HTERT RPE-1 (cell line): ENCODE results near the gene CSGALNACT2.

ENCODE experiments used
- in situ Hi-C: fragments of 300-500 bp; cut with MboI; formaldehyde crosslinking; loops from 4 replicates; pipeline ENCODE4 v1.14.3; 2020; ENCODE audit warnings: low sequenced_read_pairs

Gene CSGALNACT2

DNA sequence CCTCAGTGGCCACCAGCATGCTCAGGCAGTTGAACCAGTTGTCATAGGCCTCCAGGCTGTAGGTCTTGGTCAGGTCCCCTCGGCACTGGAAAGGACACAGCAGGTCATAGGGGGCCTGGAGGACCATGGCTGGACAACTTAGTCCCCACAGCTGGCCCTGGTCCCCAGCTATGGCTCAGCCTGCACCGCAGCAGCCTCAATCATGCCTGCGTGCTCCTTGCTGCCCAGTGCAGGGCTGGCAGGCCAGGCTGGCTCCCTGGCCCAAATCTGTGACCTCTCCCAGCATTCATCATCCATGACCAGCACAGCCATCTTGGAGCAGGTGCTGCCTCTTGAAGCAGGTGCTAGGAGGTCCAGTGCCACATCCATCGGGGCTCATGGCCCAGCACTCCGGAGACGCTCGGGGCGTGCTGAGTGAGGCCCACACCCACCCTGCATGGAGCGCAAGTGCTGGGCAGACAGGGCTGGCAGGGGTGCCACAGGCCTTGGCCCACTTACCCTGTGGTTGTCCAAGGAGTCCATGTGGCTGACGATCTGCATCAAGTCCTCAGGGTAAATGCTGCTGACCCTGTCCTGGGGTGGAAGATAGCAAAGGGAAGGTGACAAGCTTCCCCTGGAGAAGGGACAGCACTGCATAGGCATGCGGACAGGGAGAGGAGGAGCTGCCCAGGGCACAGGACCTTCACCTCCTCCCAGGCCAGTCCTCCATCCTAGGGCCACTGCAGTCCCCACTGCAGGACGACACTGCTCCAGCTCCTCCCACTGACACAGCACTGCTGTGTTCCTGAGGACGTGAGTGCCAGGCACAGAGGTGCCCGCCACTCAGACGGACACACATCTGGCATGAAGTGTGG is 61.7 kb downstream of the CSGALNACT2 start:
- in situ Hi-C loops: no loop called here

DNA sequence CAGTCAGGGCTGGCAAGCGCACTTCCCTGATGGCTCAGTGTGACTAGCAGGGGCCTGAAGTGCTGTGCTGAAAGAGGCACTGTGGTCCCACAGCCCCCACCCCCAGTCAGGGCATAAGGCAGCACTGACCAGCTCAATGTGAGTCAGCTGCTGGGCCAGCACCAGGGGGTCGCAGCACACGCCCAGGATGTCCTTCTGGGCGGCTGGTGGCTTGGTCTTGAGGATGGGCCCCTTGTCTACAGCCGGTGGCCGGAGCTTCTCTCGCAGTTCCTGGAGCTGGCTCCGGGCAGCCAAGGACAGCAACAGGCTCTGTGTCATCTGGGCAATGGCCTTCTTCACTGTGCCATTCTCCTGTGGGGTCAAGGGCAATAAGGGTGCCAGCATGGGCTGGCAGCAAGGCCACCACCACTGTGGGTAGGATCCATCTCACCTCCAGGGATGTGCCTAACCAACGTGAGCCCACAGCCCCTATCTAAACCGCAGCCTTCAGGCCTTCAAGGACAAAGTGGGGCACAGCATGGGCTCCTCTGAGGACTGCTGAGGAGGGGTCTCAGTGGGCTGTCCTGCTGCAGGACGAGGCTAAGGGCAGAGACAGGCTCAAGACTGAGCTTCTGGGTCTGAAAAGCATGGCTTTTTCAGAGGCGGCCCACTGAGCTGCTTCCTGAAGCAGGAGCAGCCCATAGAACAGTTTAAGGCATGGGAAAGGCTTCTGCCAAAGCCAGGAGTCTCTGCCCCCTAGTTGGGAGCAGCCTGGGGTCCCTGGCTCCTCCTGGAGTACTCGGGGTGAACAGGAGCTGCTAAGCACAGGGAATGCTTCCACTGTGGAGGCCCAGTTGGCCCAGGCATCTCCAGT is 62.5 kb downstream of the CSGALNACT2 start:
- in situ Hi-C loops: no loop called here

DNA sequence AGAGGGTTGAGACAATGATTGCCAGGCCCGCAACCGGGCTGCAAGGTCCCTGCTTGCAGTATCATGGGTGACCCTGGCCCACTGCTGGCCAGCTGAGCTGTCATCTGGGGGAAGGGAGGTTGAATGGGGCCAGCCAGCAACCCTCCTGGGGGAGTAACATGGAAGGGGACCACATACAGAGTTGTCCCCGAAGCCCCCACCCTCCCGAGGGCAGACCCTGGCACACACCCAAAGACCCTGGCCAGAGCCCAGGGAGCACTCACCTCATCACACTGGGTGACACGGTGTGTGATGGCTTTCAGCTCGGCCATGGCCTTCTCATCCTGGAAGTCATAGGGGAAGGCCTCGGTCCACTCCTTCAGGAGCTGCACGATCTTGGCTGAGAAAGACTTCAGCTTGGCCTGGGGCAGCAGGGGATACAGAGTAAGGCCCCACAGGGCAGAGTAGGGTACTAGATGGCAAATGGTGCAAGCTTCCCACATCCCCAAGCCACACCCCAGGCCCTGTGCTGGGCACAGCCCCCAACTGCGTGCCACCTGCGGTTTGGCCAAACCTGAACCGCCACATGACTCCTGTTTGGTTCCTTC is 63.4 kb downstream of the CSGALNACT2 start:
- in situ Hi-C loops: no loop called here

DNA sequence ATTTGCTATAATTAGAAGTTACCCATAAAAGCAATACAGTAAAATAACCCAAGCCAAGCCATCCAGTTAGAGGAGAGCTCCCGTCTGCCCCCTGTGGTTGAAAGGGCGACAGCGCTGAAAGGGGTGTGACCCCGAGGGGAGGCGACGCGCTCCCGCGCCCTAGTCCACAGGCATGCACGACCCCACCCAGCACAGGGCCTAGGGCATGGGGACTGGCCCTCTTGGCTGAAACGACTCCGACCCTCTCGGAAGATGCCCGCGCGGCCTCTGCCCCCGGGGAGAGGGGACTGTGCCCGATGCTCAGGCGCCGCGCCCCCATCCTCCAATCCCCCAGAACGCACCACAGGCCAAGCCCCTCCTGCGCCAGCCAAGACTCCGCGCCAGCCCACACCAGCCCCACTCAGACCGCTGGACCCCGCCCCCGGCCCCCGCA is 64.0 kb downstream of the CSGALNACT2 start:
- in situ Hi-C loops: no loop called here

DNA sequence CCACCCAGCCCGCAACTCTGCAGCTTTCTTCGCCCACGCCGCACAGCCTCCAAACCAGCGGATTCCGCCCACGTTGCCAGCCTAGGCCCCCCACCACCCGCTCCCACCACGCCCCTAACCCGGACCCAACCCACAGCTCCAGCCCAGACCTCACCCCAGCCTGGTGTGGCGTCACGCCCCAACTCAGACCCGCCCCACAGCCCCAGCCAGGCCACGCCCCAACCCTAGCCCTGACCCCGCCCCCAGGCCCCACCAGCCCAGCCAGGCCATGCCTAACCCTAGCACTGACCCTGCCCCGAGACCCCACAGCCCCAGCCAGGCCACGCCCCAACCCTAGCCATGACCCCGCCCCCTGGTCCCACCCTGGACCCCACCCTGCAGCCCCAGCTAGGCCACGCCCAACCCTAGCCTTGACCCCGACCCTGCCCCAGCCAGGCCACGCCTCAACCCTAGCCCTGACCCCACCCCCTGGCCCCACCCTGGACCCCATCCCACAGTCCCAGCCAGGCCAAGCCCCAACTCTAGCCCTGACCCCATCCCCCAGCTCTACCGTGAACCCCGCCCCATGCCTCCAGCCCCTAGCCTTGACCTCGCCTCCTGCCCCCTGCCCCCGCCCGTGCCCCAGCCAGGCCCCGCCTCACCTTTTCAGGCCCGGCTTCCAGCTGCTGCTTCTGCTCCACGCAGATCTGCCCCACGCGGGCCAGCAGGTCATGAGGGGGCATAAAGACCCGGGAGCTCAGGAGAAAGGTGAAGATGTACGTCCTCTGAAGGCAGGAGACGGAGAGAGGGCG is 64.6 kb downstream of the CSGALNACT2 start:
- in situ Hi-C loops: no loop called here

DNA sequence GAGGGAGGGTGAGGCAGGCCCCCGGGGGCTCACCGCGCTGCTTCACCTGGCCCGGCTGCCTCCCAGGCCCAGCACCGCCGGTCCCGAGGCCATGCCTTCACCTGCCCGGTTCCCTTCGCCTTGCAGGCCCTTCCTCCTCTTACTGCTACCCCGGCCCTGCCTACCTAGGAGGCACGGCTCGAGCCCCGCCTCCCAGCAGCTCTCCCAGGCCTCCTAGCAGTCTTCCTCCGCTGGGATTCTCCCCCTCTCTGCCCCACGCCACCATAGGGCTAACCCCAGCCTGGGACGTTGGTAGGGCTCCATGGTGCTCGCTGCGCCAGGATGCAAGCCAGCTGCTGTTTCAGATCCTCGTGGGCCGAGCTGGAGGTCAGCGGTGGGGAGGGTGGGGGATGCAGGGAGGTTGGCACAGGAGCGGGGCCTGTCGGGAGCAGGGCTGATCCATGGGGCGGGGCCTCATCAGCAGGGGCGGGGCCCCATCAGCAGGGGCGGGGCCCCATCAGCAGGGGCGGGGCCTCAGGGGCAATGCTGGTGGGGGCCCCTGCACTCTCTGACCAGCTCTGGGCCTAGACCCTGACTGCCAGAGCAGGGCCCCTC is 65.3 kb downstream of the CSGALNACT2 start:
- in situ Hi-C loops: no loop called here

DNA sequence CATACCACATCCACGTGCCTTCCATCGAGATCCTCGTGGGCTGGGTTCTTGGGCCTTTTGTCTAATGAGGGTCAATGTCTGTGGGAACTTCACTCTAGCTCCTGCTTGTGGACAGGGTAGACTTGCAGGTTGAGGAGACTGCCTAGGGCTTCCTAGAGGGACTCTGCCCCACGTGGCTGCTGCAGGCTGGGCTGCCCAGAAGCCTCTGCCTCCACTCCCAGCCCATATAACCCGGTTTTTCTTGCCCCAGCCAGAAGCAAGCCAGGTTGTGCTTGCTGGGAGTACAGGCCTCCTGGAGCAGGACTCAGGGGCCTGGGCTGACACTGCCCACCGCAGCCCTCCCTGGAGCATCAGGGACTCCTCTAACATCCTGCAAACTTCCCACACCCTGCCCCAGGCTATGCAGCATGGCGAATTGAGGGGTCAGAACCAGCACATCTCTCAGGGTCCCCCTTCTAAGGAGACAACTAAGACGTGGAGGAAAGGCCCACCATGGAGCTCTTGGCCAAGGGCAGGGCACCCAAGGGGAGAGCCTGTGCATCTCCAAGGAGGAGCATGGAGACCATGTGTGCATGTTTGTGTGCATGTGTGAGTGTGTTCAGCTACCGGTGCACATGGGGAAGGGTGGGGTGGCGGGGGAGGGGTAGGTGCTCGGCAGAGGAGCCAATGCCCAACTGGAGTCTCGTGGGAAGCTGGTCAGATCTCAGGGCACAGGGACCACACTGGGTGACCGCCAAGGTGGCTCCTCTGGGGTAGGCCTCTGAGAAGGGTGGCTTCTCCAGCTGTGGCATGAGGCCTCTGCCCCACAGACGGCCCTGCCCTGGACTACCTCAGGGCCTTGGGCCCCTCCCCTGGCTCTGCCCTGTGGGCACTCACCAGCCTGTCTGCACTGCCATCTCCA is 66.0 kb downstream of the CSGALNACT2 start:
- in situ Hi-C loops: no loop called here

DNA sequence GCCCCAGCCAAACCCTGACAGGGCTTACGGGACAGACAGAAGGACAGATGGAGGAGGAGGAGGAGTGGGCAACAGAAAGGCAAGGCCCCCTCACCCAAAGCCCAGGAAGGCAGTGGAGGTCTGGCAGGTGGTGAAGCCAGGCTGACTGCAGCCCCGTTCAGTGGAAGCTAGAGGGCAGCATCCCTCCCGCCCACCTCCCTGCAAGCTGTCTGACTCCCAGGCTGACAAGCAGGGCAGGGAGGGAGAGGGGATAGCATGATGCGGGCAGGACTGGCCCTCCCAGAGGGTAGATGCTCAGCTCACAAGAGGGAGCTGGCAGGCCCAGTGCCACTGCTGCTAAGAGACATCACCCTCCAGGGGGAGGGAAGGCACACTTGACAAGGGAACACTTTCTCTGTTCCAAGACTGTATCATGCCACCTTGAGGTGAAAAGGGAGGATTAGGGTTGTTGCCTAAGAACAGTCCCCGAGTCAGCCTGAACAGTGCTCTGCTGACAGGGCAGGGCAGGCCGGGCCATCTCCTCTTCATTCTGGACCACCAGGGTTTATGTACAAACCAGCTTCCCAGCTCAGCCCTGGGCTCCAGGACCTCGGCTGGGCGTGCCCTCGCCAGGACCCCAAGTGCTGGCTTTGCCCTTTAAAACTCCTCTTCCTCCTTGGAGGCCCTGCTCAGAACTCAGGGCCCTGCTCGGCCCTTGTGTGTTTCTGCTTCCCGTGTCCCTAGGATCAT is 66.9 kb downstream of the CSGALNACT2 start:
- in situ Hi-C loops: no loop called here

DNA sequence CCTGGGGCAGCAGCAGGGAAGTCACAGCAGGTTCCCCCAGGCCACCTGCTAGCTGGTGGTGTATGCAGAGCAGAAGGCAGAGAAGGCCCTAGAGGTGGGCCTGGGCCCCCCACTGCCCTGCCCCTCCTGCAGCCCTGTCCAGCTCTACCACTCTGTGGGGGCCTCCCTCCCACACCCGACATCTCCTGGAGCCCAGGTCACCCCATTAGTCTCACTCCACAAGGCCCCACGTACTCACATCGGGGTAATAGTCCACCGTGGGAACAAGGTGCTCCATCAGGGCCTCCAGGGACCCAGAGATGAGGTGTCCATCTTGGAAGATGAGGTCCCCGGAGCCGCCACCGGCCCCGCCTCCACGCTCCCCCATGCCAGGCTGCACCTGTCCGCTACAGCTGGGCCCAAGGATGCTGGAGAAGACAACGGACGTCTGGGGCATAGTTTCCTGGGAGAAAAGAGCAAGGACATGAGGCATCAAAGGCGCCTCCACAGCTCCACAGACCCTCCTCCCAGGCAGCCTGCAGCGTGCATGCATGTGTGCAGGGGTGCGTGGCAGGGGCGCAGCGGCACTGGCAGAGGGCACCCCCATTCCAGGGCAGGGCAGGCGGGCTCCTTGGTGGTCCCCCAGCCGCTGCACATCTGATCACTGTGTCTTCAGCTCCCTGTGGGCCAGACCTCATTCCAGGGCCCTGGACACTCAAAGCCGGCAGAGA is 67.6 kb downstream of the CSGALNACT2 start:
- in situ Hi-C loops: no loop called here

DNA sequence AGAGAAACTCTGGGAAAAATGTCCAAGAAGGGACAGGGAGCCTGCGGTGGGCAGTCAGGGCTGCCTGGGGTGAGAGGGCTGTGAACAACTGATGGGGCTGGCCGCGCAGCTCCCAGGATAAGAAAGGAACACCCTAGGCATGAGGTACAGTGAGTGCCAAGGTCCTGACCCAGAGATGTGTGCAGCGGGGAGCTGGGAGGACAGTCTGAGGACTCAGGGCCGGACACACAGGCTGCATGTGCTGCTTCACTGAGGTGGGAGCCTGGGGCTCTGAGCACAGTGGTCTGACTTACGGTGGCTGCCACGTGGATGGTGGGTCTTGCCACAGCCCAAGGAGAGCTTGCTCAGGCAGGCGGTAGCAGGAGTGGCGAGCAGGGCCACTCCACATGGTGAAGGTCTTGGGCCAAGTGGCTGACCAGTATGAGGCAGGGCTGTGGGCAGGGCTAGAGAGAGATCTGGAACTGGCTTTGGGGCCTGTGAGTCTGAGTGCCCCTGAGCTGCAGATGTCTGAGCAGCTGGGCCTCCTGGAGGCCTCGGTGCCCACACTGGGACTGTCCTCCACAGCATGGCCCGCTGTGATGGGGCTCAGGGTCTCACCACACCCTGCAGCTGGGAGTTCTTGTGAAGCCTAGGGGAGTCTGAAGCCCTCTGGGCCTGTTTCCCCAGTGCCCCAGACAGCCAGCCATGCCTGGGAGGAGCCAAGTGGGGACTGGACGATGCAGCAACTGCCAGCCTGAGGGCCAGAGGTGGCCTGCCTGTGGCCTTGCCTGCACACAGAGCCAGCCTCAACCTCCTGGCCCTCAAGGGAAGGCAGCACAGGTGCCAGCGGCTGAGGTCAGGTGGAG is 68.4 kb downstream of the CSGALNACT2 start:
- in situ Hi-C loops: no loop called here

DNA sequence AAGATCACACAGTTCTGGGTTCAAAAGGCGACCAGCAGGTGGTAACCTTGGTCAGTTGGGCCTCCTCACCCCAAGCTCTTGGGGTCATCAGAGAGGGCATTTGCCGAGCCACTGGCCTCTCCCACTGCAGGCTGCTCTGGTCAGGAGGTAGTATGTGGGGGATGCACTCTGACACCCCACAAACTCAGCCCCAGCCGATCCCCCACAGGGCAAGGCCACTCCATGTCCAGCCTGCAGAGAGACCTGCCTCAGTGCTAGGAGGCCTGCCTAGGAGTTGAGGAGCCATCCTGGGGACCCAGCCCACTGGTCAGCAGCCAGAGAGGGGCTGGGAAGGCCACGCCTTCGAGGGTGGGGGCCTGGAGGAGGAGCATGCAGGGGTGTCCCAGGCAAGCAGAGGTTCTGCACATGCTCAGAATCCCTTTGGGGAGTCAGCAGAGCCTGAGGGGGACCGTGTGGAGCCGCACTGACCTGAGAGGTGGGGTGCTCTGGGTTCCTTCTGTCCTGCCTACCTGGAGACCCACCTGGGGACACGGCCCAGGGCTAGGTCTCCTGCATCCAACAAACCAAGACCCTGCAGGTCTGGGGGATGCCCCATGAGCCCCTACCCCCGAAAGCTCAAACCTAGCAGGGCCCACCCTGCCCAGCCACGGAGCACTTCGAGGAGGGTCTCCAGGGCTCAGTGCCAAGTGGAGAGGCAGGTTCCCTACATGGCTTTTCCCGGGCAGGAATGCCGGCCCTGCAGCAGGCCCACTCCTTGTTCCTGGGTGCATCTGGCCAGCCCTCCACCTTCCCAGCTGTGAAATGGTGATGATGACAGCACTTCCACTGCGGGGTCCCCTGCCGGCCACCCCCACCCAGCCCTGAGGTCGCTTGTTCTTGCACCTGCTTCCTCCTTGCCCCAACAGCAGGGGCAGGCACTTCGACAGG is 70.2 kb downstream of the CSGALNACT2 start:
- in situ Hi-C loops: no loop called here

DNA sequence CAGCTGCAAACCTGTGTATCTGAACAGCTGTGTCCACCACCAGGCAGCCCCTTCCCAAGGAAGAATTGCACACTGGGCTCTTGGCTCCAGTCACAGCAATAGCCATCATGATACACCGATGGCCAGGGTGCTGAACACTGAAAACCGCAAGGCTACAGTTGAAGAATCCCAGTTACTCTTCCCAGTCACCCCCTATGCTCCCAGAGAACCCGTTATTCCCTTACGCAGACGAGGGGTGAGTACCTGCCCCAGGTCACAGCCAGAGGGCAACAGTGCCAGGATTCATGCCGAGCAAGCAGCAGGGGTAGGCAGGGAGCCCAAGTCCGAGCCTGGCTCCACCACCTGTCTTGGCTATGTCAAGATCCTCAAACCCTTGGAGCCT is 70.8 kb downstream of the CSGALNACT2 start:
- in situ Hi-C loops: no loop called here

DNA sequence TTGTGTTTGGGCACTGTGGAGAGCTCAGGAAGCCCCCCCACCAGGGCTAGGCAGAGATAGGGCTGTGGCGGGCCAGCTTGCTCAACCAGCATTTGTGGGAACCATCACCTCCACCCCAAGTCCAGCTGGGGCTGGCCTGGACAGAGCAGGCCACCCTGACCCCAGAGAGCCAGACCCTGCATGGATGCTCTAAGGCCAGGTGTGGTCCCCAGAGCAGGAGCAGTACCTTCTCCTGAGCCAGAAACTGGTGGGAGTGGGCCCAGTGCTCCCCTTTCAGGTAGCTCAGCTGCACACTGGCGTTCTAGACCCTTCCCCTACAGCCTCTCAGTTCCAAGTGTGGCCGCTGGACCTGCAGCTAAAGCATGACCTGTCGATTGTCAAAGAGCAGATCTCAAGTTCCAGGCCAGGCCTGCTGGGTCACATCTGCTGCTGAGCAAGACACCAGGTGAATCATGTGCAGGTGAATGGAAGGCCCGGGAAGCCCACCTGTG is 71.5 kb downstream of the CSGALNACT2 start:
- in situ Hi-C loops: no loop called here

DNA sequence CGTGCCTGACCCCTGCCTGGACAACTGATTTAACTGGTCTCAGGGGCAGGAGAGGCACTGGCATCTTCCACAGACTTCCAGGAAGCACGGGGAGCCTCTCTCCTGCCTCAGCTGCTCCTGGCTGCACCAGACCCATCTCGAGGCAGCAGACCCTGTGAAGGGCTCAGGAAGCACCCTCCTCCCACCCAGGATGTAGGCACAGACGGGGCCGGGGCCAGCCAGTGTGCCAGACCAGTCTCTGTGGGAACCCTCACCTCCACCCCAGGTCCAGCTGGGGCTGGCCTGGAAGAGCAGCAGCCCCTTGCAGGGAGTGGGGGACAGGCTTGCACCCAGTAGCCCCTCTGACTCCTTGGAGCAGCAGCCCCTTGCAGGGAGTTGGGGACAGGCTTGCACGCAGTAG is 72.3 kb downstream of the CSGALNACT2 start:
- in situ Hi-C loops: no loop called here

DNA sequence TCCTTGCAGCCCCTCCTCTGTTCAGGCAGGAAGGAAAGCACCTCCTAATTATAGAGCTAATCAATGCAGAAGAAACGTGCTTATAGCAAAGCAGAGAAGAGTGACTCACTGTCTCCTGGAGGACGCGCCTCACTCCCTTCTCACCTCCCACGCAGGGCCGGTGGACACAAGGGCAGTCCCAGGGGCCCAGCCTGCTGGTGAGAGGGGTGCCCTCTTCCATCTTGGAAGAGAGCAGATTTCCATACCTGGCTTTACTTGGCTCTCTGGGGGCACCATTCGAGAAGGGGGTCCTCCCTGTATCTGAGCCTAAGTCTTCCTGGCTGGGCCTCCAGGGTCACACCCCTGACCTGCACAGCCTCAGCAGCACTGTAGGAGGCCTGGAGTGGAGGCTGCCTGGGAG is 72.8 kb downstream of the CSGALNACT2 start:
- in situ Hi-C loops: no loop called here

DNA sequence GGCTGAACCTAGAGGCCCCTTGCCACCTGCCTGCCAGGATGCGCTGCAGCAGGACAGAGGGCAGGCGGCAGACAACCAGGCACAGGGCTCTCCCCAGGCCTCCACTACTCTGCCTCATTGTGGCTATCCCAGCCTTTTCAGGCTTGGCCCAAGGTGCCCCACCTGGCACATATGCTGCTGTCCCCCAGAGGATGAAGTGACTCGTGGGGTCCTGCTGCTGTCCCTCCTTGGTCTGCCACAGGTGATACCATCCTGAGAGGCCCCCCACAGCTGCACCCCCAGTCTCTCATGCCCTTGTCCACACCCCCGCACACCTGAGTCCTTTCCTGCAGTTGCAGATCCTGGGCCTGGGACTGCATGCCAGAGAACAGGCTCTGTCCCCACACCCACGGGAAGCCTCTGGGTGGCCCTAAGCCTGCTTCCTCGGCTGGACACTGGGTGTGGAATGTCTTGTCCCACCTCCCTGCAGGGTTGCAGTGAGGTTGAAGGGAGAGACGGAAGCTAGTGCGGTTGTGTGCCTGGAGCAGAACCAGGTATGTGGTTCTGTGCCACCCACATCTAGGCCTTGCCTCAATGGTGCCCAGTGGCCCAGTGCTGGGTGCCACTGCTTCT is 73.3 kb downstream of the CSGALNACT2 start:
- in situ Hi-C loops: no loop called here
